Kidney epithelial cell (primary cell): ENCODE data around the gene PRMT7. TPM values are rescaled to one million over a fixed set of nuclear protein-coding genes. Genes with fewer than 3 reads are reported as not detected.

Source experiments
- DNase-seq: peaks from one replicate; pipeline ENCODE4 v3.0.0-alpha.2; 2010; ENCODE audit warnings: low read depth
- H3K27me3 ChIP-seq: 2 replicates; pipeline ENCODE4 v1.6.0; 2011; ENCODE audit warnings: low read length; ENCODE audit not compliant: control insufficient read depth, insufficient read depth
- H3K36me3 ChIP-seq: 2 replicates; pipeline ENCODE4 v1.5.1; 2011; ENCODE audit warnings: low read length; ENCODE audit not compliant: control insufficient read depth, insufficient read depth
- H3K4me3 ChIP-seq: 2 replicates; pipeline ENCODE4 v1.5.1; 2011; ENCODE audit warnings: low read depth, mild to moderate bottlenecking, control low read depth, low read length
- total RNA-seq: library from RNA; depleted of rRNA; stranded (reverse); fragments of >200 nt; gene quantifications from 2 replicates; pipeline ENCODE4 v1.2.3, GENCODE V29; 2015
- TF ChIP-seq, protein P1 (sequence below): IDR thresholded peaks from 2 replicates; pipeline ENCODE4 v1.5.1; 2011; ENCODE audit warnings: mild to moderate bottlenecking, moderate library complexity, low read length, control low read depth, inconsistent platforms; ENCODE audit not compliant: insufficient read depth, poor library complexity, severe bottlenecking

The PRMT7 gene
- total RNA-seq, 1 donor from 2014 or later = 41.8 TPM

DNA sequence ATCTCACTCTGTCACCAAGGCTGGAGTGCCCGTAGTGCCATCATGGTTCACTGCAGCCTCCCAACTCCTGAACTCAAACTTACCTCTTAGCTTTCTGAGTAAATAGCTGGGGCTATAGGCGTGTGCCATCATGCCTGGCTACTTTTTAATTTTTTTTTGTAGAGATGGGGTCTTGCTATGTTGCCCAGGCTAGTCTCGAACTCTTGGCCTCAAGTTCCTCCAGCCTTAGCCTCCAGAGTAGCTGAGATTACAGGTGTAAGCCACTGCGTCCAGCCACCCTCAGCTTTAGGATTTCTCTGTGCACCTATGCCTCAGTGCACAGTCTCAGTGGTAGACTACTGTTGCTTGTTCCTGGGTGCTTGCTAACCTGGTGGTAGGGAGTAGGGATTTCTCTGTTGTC, 41.0 kb upstream of the PRMT7 start:
- Histone ChIP-seq H3K36me3 (no peaks in the 10 kb centered on the region), H3K27me3 (no peaks in the 10 kb centered on the region), H3K4me3 (no peak overlapping the region)
- TF ChIP-seq, protein P1, sequence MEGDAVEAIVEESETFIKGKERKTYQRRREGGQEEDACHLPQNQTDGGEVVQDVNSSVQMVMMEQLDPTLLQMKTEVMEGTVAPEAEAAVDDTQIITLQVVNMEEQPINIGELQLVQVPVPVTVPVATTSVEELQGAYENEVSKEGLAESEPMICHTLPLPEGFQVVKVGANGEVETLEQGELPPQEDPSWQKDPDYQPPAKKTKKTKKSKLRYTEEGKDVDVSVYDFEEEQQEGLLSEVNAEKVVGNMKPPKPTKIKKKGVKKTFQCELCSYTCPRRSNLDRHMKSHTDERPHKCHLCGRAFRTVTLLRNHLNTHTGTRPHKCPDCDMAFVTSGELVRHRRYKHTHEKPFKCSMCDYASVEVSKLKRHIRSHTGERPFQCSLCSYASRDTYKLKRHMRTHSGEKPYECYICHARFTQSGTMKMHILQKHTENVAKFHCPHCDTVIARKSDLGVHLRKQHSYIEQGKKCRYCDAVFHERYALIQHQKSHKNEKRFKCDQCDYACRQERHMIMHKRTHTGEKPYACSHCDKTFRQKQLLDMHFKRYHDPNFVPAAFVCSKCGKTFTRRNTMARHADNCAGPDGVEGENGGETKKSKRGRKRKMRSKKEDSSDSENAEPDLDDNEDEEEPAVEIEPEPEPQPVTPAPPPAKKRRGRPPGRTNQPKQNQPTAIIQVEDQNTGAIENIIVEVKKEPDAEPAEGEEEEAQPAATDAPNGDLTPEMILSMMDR = no peak
- DNase-seq = no peak

DNA sequence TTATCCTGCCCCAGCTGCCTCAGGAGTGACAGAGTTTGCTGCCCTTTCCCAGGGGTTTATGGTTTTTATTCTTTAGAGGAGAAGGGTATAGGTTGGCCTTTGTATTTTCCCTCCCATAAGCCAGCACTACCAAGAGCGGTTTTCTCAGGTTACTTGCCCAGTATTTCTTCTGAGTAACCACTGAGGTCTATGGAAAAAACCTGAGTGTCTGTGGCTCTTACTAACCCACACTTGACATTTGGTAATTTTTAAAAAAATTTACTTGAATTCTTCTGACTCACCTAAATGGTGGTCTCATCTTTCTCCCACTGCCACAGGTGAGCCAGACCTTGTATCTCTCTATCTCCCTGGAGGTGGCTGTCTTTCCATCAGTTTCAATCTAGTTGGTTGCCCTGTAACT, 40.5 kb upstream of the PRMT7 start:
- Histone ChIP-seq H3K27me3 (no peaks in the 10 kb centered on the region), H3K36me3 (no peaks in the 10 kb centered on the region), H3K4me3 (no peak overlapping the region)
- TF ChIP-seq, protein P1 = no peak
- no peak for DNase-seq

DNA sequence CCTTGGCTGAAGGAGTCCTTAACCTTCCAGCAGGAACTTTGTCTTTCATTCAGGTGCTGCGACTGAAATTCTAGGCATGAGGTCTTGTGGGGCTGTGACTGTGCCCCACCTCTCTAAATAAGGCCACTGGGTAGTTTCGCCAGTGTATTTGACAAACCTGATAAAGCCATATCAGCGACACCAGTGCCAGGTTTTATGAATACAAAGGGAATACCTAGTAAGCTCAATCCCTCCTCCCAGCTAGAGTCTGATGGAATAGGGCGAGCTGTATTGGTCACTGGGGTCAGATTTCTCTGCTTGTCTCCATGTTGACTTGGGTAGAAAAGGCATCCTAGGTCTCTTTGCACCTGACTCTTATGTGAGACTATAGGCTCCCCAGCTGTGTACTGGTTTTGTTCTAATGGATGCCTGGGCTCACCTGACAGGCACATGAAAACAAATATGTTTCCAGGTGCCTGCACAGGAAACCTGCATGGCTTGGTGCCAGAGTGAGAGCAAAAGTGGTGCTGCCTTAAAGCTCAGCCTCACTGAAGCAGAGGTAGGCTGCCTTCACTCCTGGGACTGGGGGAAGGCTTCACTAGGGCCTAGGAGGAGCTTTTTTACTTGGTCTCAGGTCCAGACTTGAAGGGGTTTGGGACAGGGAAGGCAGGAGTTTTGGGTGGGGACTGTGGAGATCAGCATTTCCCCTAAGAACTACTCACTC, 38.2 kb upstream of the PRMT7 start:
- no peak for DNase-seq
- Histone ChIP-seq H3K27me3 (no peaks in the 10 kb centered on the region), H3K4me3 (no peak overlapping the region), H3K36me3 (no peaks in the 10 kb centered on the region)
- TF ChIP-seq, protein P1 = no peak

DNA sequence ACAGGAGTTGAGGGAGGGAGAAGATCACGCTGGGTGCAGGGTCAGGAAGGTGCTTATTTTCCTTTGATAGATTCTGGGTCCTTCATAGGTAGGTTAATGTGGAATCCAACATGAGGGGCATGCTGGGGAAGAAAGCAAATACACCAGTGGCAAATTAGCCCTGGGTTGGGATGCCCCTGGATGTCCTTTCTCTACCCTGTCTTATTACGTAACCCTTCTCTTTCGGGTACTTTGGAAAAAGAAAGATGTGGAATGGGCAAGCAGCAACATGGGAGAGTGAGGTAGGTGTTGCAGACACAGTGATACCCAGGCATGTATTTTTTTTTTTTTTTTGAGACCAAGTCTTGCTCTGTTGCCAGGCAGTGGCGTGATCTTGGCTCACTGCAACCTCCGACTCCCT, 37.4 kb upstream of the PRMT7 start:
- no peak for DNase-seq

DNA sequence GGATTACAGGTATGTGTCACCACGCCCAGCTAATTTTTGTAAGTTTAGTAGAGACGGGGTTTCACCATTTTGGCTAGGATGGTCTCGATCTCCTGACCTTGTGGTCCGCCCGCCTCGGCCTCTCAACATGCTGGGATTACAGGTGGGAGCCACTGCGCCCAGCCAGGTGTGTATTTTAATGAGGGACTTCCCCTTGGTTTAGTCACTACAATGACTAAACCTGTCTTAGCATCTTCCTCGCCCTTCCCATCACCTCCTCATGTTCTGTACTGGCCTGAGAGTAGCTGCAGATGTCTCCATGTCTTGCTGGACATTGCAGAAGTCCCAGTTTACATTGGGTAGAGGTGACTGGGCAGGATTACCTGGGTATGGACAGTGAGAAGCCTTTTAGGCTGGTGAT, 36.9 kb upstream of the PRMT7 start:
- Histone ChIP-seq H3K4me3 (no peak overlapping the region), H3K36me3 (no peaks in the 10 kb centered on the region), H3K27me3 (no peaks in the 10 kb centered on the region)
- no peak for DNase-seq
- TF ChIP-seq, protein P1 = no peak

More for the DNA sequence above, 37.4 kb upstream of the PRMT7 start:
- Histone ChIP-seq H3K36me3 (no peaks in the 10 kb centered on the region), H3K4me3 (no peak overlapping the region), H3K27me3 (no peaks in the 10 kb centered on the region)
- TF ChIP-seq, protein P1 = no peak

DNA sequence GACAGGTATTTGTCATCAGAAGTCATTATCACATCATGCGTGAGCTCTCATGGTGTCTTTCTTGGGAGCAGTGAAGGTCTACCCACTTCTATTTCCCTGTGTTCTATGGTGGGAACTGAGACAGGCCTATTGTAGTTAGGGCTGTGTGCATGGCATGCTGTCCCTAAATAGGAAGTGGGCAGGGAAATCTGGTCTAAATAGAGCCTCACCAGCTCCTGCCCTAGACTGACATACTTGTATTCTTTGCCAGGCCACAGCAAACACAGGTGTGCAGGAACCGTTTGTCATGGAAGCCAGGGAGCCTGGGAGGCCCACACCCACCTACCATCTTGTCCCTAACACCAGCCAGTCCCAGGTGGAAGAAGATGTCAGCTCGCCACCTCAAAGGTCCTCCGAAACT, 36.4 kb upstream of the PRMT7 start:
- TF ChIP-seq, protein P1 = no peak
- DNase-seq = no peak
- no peaks in the 10 kb centered on the region for H3K36me3 ChIP-seq
- no peaks in the 10 kb centered on the region for H3K27me3 ChIP-seq
- H3K4me3 ChIP-seq = no peak overlapping the region
